Left ventricle myocardium superior (tissue), 1 donor: Measurements from ENCODE around the gene NCOA3. TPM values are rescaled to one million over a fixed set of nuclear protein-coding genes. Genes with fewer than 3 reads are reported as not detected.

ENCODE experiments used
- ATAC-seq: fragments of 200-7000 bp; cut with Tn5 transposase; one replicate; pipeline ENCODE4 v1.9.1; 2020; ENCODE audit warnings: mild to moderate bottlenecking, moderate library complexity
- DNase-seq: peaks from one replicate; pipeline ENCODE4 v3.0.0-alpha.2; 2020
- intact Hi-C: fragments of 100-400 bp; cut with micrococcal nuclease; formaldehyde crosslinking; loops from one replicate; pipeline ENCODE4 v1.11.0; 2022
- total RNA-seq: library from RNA; stranded (reverse); fragmentation: NEBNext Ultra II Directional; extraction: Animal tissue kit (Norgen Biotek cat#: 25700); gene quantifications from one replicate; pipeline ENCODE4 v1.2.1, GENCODE V29; 2021
- donor health status: DM: no; HTN: yes; CAD: no; lungs with severe emphysema.

Gene NCOA3
- total RNA-seq, 1 donor from 2014 or later = 23.3 TPM

DNA sequence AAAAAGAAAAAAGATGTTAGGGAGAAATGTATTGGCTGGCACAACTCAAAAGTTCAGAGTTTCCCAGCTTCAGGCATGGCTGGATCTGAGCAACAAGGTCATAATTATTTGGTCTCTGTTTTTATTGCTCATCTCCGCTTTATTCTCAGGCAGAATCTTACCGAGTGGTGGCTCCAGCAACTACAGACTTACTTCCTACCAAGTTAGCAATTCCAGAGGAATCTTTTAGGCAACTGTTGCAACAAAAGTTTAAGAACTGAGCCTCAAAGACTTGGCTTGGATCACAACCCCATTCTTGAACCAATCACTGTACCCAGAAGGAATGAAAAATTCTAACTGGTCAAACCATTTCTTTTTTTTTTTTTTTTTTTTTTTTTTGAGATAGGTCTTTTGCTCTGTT, 35.5 kb upstream of the NCOA3 start:
- ATAC-seq (no peak), DNase-seq (no peak)
- intact Hi-C loops = loop anchor here (2.0 kb wide), 1 partner anchor 73 kb away; no protein-coding TSS in a partner anchor

DNA sequence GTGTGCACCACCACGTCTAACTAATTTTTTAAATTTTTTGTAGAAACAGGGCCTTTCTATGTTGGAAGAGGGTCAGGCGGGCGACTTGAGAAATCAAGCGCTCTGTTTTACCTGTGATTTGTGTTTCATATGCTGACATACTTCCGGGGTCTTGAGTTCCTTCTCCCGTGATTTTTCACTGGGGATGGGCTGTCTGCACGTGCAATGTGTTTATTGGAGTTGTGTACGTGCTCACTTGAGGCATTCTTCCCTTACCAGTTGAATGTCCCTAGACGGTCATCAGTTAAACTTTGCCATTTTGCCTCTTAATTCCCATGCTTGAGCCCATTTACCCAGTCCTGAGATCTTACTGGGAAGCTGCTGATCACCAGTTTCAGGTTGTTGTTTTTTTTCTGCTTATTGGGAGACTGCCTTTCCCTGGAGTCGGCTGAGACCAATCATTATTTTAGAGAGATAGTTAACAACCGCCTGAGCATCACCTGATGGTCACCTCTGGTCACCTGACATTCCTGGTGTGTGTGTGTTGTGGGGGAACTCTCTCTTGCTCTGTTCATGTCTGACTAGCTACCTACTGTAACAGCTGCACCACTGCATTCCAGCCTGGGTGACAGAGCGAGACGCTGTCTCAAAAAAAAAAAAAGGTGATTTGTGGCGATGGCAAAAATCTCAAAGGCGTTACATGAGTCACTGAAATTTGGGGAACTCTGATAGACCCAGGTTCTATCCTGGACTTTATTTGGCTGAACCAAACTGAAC, 34.8 kb upstream of the NCOA3 start:
- DNase-seq (no peak), ATAC-seq (no peak)
- intact Hi-C loops = loop anchor here (2.0 kb wide), 1 partner anchor 74 kb away; no protein-coding TSS in a partner anchor

DNA sequence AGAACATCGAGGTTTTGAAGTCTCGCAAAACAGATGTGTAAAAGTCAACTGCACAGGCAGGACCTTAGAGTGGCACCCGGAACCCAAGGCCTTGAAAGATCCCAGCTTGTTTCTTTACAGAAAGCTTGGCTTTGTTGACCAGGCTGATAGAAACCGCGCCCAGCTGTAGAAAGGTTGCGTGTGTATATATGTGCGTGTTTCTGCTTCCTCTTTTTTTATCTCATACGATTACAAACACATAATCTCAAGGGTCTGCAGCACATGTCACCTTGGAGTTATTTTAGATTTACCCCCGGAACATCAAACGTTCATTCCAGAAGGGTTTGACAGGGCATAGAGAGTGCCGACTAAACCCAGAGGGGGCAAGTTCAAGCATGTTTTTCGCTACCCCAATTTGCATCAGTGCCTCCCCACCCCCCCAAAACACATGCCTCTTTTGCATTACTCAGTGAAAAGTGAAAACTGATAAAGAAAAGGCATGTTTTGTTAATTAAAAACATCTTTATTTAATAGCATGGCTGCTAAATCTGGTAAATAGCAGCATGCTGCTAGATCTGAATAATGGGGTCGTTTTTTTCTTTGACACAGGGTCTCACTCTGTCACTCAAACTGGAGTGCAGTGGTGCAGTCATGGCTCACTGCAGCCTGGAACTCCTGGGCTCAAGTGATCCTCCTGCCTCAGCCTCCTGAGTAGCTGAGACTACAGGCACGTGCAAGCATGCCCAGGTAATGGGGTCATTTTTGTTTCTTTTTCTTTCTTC, 33.2 kb upstream of the NCOA3 start:
- ATAC-seq (no peak), DNase-seq (no peak)
- intact Hi-C loops = no loop called here

DNA sequence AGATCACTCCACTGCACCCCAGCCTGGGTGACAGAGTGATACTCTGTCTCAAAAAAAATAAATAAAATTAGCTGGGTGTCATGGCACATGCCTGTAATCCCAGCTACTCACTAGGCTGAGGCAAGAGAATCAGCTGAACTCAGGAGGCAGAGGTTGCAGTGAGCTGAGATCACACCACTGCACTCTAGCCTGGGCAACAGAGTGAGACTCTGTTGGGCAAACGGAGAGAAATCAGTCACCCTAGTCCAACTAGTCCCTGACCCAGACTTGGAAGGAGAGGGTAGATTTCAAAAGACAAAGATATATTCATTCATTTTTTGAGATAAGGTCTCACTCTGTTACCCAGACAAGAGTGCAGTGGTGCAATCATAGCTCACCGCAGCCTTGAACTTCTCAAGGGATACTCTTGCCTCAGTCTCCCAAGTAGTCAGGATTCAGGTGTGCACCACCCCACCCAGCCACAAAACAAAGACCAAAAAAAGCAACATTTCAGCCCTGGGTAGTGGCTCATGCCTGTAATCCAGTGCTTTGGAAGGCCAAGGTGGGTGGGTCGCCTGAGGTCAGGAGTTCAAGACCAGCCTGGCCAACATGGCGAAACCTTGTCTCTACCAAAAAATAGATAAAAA, 26.2 kb upstream of the NCOA3 start:
- ATAC-seq (no peak), DNase-seq (no peak)
- intact Hi-C loops = no loop called here

DNA sequence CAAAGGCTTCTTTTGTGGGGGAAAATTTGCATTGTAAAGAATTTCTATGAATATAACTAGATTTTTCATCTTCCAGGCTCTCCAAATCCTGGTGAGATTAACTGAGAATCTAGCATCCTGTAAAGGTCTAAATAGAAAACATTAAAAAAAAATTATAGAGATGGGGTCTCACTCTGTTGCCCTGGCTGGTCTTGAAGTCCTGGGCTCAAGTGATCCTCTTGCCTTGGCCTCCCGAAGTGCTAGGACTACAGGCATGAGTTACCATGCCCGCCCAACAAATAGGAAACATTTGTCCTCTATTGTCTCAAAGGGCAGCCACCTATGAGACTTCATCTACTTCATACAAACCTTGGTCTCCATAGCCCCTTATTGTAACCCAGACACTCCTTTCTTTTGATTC, 25.2 kb upstream of the NCOA3 start:
- intact Hi-C loops = no loop called here
- DNase-seq = no peak
- ATAC-seq = no peak

GRCh38 chr20:47479093-47479492, 22.6 kb upstream of the NCOA3 start:
- intact Hi-C loops = no loop called here

DNA sequence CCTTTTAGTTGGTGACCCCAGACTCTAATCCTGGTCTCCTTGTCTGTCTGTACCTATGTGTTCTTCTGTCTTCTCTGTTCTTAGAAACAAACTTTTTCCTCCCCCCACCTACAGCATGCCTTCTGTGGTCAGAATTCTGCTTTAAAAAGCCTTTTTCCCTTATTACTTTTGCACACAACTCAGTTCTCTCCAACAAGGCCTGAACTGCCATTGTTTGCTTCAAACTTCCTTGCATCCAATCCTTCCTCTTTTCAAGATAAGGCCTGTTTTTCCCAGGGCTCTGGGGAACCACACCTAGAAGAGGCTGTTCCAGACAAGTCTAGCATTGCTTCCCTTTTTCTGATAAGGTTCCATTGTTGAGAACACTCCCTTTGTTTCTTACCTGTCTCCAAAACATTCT, 22.2 kb upstream of the NCOA3 start:
- DNase-seq (no peak), ATAC-seq (peak; percentile 75)
- intact Hi-C loops = no loop called here

More at GRCh38 chr20:47479093-47479492, 22.6 kb upstream of the NCOA3 start:
- ATAC-seq (no peak), DNase-seq (no peak)

GRCh38 chr20:47480239-47480638, 21.4 kb upstream of the NCOA3 start:
- DNase-seq = no peak
- intact Hi-C loops = no loop called here
- no peak for ATAC-seq

DNA sequence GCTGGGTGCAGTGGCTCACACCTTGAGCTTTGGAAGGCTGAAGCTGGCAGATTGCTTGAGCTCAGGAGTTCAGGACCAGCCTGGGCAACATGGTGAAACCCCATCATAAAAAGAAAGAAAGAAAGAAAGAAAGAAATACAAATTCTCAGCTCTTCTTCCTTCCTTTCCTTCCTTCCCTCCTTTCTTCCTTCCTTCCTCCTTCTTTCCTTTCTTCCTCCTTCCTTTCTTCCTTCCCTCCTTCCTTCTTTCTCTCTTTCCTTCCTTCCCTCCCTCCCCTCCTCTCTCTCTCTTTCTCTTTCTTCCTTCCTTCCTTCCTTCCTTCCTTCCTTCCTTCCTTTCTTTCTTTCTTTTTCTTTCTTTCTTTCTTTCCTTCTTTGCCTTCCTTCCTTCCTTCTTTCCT, 21.0 kb upstream of the NCOA3 start:
- intact Hi-C loops = no loop called here
- ATAC-seq = no peak
- no peak for DNase-seq

- no peak for ATAC-seq
- DNase-seq = no peak
- intact Hi-C loops = no loop called here
These were observed 20.1 kb upstream of the NCOA3 start for GRCh38 chr20:47481330-47482216.

DNA sequence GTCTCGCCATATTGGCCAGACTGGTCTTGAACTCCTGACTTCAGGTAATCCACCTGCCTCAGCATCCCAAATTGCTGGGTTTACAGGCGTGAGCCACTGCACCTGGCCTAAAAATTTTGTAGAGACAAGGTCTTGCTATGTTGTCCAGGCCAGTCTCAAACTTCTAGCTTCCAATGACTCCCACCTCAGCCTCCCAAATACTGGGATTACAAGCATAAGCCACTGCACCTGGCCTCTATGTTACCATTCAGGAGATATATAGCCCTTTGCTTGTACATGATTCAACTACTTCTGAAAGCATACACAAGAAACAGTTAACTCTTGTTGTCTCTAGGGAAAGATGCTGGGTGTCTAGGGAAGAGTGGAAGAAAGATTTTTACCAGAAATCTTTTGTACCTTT, 19.0 kb upstream of the NCOA3 start:
- intact Hi-C loops = no loop called here
- DNase-seq (no peak), ATAC-seq (no peak)

- DNase-seq (no peak), ATAC-seq (no peak)
- intact Hi-C loops = no loop called here
These were observed 17.4 kb upstream of the NCOA3 start for GRCh38 chr20:47484303-47484702.

DNA sequence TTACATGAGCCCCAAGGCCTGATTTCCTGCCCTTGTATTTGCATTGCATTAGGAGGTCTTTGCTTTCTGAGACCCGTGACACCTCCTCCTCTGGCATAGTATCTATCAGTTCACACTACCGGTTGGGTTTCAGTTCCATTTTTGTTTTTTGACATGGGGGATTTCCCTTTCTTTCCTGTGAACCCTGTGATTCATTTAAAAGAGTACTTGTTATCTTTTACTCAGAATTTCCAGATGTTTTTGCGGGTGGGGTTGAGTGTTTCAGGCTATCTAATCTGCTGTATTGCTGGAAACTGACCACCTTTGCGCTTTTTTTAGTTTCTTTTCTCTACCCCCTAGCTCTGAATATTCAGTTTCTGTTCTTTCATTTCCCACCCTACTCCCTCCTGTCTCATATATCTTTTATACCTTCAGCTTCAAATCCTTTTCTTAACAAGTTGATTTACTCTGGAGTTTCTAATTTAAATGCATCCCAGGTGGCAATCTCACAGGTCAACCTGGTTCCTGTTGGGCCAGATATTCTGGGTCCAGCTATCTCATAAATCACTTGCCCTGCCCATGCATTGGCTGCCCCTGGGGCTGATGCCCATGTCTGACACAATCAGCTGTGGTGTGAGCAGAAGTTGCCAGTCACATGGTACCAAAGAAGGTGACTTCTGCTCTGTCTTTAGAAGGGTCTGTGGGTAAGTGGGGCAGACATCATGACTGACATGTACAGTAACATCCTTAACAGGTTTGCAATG, 14.3 kb upstream of the NCOA3 start:
- no peak for DNase-seq
- ATAC-seq = peak; percentile 42
- intact Hi-C loops = no loop called here

- DNase-seq = peak; percentile 35
- intact Hi-C loops = no loop called here
These were observed 12.2 kb upstream of the NCOA3 start for GRCh38 chr20:47489448-47489872.

GRCh38 chr20:47490795-47491194, 10.9 kb upstream of the NCOA3 start:
- intact Hi-C loops = no loop called here
- ATAC-seq (no peak), DNase-seq (no peak)

More at GRCh38 chr20:47489448-47489872, 12.2 kb upstream of the NCOA3 start:
- ATAC-seq = no peak

GRCh38 chr20:47492284-47492683, 9.4 kb upstream of the NCOA3 start:
- intact Hi-C loops = no loop called here
- no peak for ATAC-seq
- DNase-seq = no peak

DNA sequence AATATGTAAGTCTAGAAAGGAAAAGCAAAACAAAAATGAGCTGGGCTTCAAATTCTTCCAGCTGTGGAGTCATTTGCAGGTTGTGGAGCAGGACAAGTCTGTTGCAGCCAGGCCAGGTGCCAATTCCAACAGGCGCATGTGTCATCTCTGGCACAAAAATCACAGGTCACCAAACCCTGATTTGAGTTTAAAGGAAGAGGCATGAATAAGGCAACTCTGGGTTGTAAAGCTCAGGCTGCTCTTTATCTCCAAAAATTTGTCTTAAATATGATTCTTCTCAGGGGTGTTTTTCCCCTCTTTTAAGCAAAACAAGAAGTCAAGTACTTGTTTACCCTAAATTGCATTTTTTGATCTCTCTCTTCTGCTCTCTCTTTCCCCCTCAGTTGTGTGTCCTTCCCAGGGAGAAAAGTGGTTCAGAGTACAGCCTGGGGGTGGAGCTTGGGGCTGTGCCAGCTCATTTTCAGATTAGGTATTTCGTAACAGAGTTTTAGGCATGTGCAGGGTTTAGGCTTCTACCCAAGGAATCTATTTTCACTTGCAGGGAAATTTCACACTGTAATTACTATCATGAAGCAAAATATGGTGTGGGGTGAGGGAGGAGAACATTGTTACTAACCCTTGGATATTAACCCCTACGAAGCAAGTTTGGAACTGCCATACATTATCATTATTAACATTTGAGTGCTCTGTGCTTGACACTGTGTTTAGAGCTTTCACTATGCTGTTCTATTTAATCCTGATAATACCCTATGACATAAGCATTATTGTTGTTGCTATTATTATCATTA, 8.3 kb upstream of the NCOA3 start:
- ATAC-seq (peak; percentile 94), DNase-seq (peak; percentile 95)
- intact Hi-C loops = no loop called here

GRCh38 chr20:47493963-47494293, 7.8 kb upstream of the NCOA3 start:
- no peak for ATAC-seq
- intact Hi-C loops = no loop called here
- DNase-seq = no peak
